Measurements from ENCODE around the gene HSPB3. TPM values are rescaled to one million over a fixed set of nuclear protein-coding genes. Genes with fewer than 3 reads are reported as not detected.
"Not testable (repeated sequence)": the region's sequence is repeated elsewhere in the genome, so short reads cannot be mapped to it uniquely, and the experiment has no call there.

HSPB3 gene
- total and polyA plus RNA-seq, 9 donors = 0.58 to 3.8 (median 2.1) TPM; not detected in 2

DNA sequence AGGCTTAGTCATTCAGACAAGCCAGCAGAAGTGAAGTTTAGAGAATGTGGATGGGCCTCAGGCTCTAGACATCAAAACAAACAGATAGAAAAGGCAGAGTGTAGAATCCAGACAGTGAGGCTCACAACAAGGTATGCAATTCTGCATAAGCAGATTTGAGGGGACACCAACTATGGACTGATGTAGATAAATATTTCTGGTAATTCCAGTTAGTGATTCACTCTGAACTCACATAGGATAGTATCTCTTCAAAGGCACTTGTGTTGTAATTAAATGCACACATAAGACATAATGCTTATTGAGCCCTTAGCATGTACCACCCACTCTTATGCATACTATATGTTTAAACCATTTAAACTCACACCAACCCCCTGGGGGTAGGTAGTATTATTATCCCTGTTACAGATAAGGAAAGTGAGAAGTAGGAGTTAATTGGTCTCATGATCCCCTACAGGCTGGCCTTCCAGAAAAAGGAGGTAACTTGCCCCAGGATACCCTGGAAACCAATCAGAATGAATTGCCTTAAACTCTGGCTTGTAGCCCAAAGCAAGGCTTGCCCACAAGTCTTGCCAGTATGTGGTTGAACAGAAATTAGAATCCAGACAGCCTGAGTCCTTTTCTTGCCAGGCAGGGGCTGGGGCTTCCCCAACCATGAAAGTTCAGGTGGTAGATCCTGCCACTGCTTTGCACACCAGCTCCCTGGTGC is 39.5 kb upstream of the HSPB3 start:
- Histone ChIP-seq H3K4me3 (no peak overlapping the region), H3K27me3 (no peaks in the 10 kb centered on the region), H3K27ac (no peak overlapping the region), H3K4me1 (ENCODE audit: insufficient read depth) (no peaks in the 10 kb centered on the region), H3K36me3 (no peaks in the 10 kb centered on the region), H3K9me3 (no peaks in the 10 kb centered on the region)
- no peak for TF ChIP-seq EP300 (IDR thresholded peaks at IDR 0.05)
- TF ChIP-seq, protein P1, sequence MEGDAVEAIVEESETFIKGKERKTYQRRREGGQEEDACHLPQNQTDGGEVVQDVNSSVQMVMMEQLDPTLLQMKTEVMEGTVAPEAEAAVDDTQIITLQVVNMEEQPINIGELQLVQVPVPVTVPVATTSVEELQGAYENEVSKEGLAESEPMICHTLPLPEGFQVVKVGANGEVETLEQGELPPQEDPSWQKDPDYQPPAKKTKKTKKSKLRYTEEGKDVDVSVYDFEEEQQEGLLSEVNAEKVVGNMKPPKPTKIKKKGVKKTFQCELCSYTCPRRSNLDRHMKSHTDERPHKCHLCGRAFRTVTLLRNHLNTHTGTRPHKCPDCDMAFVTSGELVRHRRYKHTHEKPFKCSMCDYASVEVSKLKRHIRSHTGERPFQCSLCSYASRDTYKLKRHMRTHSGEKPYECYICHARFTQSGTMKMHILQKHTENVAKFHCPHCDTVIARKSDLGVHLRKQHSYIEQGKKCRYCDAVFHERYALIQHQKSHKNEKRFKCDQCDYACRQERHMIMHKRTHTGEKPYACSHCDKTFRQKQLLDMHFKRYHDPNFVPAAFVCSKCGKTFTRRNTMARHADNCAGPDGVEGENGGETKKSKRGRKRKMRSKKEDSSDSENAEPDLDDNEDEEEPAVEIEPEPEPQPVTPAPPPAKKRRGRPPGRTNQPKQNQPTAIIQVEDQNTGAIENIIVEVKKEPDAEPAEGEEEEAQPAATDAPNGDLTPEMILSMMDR (IDR thresholded peaks at IDR 0.05) = no peak
- TF ChIP-seq POLR2A (IDR thresholded peaks at IDR 0.05) = no peak
- no peak for DNase-seq
- intact Hi-C loops (cut with DNase I) = loop anchor here in 3 of 4 donors (10.0 kb wide), 2 partner anchors 101 to 171 kb away; partner anchors contain the start of gene ARL15 (in 1 of the 3)

DNA sequence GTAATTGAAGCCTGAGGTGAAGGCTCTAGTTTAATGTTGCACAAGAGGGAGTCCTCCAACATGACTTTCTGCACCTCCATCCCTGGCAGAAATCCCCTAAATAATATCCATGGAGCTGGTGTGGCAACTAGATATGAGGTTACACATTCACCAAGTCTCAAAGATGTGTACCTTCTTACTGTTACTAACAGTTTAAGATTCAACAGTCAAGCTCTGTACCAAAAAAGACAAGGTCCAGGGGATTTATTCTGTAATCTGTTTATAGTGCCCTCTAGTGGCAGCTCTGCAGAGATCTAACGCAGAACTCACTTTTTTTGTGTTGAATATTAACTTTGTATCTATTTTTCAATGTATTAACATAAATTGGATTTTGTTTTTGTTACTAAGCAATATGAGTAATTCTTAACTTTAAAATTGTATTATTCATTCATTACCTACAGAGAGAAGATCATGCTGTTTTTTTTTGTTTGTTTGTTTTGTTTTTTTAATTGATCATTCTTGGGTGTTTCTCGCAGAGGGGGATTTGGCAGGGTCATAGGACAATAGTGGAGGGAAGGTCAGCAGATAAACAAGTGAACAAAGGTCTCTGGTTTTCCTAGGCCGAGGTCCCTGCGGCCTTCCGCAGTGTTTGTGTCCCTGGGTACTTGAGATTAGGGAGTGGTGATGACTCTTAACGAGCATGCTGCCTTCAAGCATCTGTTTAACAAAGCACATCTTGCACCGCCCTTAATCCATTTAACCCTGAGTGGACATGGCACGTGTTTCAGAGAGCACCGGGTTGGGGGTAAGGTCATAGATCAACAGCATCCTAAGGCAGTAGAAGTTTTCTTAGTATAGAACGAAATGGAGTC is 35.7 kb upstream of the HSPB3 start:
- not testable (repeated sequence) for H3K9me3 ChIP-seq; H3K4me1 ChIP-seq (ENCODE audit: insufficient read depth); H3K27me3 ChIP-seq; H3K36me3 ChIP-seq; H3K27ac ChIP-seq; H3K4me3 ChIP-seq
- TF ChIP-seq, protein P1 (IDR thresholded peaks at IDR 0.05) = peak in 2 of 3 donors; percentile 44 to 58
- intact Hi-C loops (cut with DNase I) = loop anchor here in 3 of 4 donors (10.0 kb wide), 3 partner anchors 105 to 185 kb away; partner anchors contain the start of gene ARL15 (in 1 of the 3)
- 36 to 39% (median 39%) methylated on average over 10 of the region's 10 CpGs for WGBS, 3 donors
- DNase-seq = peak in 1 of 5 donors; percentile 20

DNA sequence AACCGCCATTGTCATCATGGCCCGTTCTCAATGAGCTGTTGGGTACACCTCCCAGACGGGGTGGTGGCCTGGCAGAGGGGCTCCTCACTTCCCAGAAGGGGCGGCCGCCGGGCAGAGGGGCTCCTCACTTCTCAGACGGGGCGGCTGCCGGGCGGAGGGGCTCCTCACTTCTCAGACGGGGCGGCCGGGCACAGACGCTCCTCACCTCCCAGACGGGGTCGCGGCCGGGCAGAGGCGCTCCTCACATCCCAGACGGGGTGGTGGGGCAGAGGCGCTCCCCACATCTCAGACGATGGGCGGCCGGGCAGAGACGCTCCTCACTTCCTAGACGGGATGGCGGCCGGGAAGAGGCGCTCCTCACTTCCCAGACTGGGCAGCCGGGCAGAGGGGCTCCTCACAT is 35.0 kb upstream of the HSPB3 start:
- not testable (repeated sequence) for H3K4me1 ChIP-seq (ENCODE audit: insufficient read depth); H3K27ac ChIP-seq; H3K4me3 ChIP-seq; H3K36me3 ChIP-seq; DNase-seq; H3K9me3 ChIP-seq; H3K27me3 ChIP-seq
- intact Hi-C loops (cut with DNase I) = loop anchor here in 1 of 4 donors (10.0 kb wide), 1 partner anchor 186 kb away; no protein-coding TSS in a partner anchor
- WGBS, 3 donors = 93 to 96% (median 94%) methylated on average over 10 to 20 of the region's 30 CpGs

DNA sequence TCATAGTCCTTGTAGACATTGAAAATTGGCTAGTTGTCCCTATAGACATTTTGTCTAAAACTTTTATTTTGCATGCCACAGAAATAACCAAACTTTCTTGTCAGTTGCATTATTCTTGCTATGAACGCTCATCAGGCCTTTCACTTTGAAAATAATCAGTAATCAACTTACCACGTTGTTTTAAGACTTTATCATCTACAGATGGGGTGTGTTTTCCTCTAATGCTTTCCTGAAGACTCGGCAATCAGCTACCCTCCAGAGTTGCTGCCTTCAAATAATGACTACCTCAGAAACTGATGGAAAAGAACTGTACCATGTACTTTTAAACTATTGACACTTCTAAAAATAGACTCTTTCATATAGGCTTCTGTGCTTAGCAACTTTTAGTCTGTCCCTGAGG is 33.5 kb upstream of the HSPB3 start:
- TF ChIP-seq, protein P1 (IDR thresholded peaks at IDR 0.05) = no peak
- TF ChIP-seq POLR2A (IDR thresholded peaks at IDR 0.05) (no peak), EP300 (IDR thresholded peaks at IDR 0.05) (no peak)
- intact Hi-C loops (cut with DNase I) = loop anchor here in 1 of 4 donors (10.0 kb wide), 1 partner anchor 187 kb away; no protein-coding TSS in a partner anchor
- H3K4me3 ChIP-seq = no peak overlapping the region
- no peaks in the 10 kb centered on the region for H3K4me1 ChIP-seq (ENCODE audit: insufficient read depth)
- H3K27me3 ChIP-seq = no peaks in the 10 kb centered on the region
- no peaks in the 10 kb centered on the region for H3K36me3 ChIP-seq
- 50 to 59% (median 50%) methylated on average over 3 of the region's 3 CpGs for WGBS, 3 donors
- no peak for DNase-seq
- H3K9me3 ChIP-seq = no peaks in the 10 kb centered on the region
- H3K27ac ChIP-seq = no peak overlapping the region

Data from ovary (tissue), 9 donors.